Lower leg skin (tissue), 3 donors: ENCODE results near the gene TTC33.

Source experiments
- POLR2A ChIP-seq, 2 donors: fragments of 450-650 bp; IDR thresholded peaks; one replicate each; pipeline ENCODE4 v1.6.1; 2016 to 2017; ENCODE audit warnings: antibody characterized with exemption in 2 of 2, mild to moderate bottlenecking in 1 of 2, moderate library complexity in 1 of 2
- TF ChIP-seq, protein P1 (sequence below), 3 donors: fragments of 450-650 bp; IDR thresholded peaks; one replicate each; pipeline ENCODE4 v1.5.1; 2016; ENCODE audit warnings: antibody characterized with exemption in 3 of 3, mild to moderate bottlenecking in 3 of 3, moderate library complexity in 2 of 3

DNA sequence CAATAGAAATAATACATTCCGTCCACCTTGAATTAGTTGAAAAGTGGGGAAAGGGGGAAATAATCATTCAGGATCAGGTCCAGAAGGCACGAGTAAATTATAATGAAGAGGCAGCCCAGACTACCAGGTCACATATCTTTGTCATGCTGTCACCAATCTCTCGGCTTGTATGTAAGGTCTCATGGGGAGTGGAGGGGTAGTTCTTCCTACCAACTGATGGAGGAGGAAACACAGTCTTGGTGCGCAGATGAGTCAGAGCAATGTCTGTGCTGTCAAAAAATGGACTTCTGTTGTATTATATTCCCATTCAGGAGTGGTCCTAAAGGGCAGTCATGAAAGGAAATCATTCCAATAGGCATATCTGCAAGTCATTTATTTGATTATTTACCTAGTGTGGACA, 240.3 kb downstream of the TTC33 start:
- TF ChIP-seq, protein P1, sequence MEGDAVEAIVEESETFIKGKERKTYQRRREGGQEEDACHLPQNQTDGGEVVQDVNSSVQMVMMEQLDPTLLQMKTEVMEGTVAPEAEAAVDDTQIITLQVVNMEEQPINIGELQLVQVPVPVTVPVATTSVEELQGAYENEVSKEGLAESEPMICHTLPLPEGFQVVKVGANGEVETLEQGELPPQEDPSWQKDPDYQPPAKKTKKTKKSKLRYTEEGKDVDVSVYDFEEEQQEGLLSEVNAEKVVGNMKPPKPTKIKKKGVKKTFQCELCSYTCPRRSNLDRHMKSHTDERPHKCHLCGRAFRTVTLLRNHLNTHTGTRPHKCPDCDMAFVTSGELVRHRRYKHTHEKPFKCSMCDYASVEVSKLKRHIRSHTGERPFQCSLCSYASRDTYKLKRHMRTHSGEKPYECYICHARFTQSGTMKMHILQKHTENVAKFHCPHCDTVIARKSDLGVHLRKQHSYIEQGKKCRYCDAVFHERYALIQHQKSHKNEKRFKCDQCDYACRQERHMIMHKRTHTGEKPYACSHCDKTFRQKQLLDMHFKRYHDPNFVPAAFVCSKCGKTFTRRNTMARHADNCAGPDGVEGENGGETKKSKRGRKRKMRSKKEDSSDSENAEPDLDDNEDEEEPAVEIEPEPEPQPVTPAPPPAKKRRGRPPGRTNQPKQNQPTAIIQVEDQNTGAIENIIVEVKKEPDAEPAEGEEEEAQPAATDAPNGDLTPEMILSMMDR (IDR thresholded peaks at IDR 0.05) = no peak
- TF ChIP-seq POLR2A (IDR thresholded peaks at IDR 0.05) = no peak
